ENCODE measurements around the gene APOA4. TPM values are rescaled to one million over a fixed set of nuclear protein-coding genes. Genes with fewer than 3 reads are reported as not detected.

Gene APOA4
- total and polyA plus RNA-seq, 2 of the 13 experiments (the other 11 are each of a cell fraction or from before 2014, with no cell fraction given), result 3.8 to 7.2 TPM

GRCh38 chr11:116837231-116838091 is 14.4 kb upstream of the APOA4 start, which contains the start of gene APOA1 (continued):
- TF ChIP-seq, protein P1, sequence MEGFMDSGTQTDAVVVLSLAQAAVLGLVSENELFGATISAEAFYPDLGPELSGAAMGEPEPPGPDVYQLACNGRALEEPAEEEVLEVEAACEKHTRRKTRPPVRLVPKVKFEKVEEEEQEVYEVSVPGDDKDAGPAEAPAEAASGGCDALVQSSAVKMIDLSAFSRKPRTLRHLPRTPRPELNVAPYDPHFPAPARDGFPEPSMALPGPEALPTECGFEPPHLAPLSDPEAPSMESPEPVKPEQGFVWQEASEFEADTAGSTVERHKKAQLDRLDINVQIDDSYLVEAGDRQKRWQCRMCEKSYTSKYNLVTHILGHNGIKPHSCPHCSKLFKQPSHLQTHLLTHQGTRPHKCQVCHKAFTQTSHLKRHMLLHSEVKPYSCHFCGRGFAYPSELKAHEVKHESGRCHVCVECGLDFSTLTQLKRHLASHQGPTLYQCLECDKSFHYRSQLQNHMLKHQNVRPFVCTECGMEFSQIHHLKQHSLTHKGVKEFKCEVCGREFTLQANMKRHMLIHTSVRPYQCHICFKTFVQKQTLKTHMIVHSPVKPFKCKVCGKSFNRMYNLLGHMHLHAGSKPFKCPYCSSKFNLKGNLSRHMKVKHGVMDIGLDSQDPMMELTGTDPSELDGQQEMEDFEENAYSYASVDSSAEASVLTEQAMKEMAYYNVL (CRISPR knock-in tag; IDR thresholded peaks at IDR 0.05; ENCODE audit: borderline replicate concordance), result peak; percentile 90; the same call in 1 of the 2 replicates
- TF ChIP-seq RXRA (CRISPR knock-in tag; IDR thresholded peaks at IDR 0.05) (peak; percentile 98), LRRFIP1 (CRISPR knock-in tag; conservative IDR thresholded peaks at IDR 0.05) (no peak), HCFC1 (IDR thresholded peaks at IDR 0.05; ENCODE audit: low read depth, low read length) (no peak), ZSCAN20 (CRISPR knock-in tag; IDR thresholded peaks at IDR 0.05; ENCODE audit: borderline replicate concordance) (peak; percentile 87), HDAC6 (IDR thresholded peaks at IDR 0.05; ENCODE audit: low read depth, low read length) (0 out of 2 replicates have a peak, but pooled peaks have one; percentile 83), CBX5 (CRISPR knock-in tag; IDR thresholded peaks at IDR 0.05; ENCODE audit: borderline replicate concordance) (peak; percentile 60; the same call in 1 of the 2 replicates), MLXIP (CRISPR knock-in tag; IDR thresholded peaks at IDR 0.05; ENCODE audit: borderline replicate concordance) (peak; percentile 65; the same call in 1 of the 2 replicates), ZNF660 (CRISPR knock-in tag; IDR thresholded peaks at IDR 0.05; ENCODE audit: borderline replicate concordance, low read depth) (no peak), HNRNPUL1 (IDR thresholded peaks at IDR 0.05; ENCODE audit: low read depth, low read length) (no peak)

All from HepG2 (cell line).